ENCODE measurements around the gene NRCAM. TPM values are rescaled to one million over a fixed set of nuclear protein-coding genes. Genes with fewer than 3 reads are reported as not detected.

NRCAM gene
- polyA plus RNA-seq, 2 of the 4 experiments (the other 2 are of a cell fraction), result 129 to 210 TPM

- TF ChIP-seq GATA3 (IDR thresholded peaks at IDR 0.05; ENCODE audit: borderline replicate concordance), result peak; percentile 46; the same call in 1 of the 2 replicates
- TF ChIP-seq FOSL2 (IDR thresholded peaks at IDR 0.05), result peak; percentile 18; the same call in 1 of the 2 replicates
- TF ChIP-seq FOSL2 (CRISPR knock-in tag; IDR thresholded peaks at IDR 0.05), result peak; percentile 79
- no peak for TF ChIP-seq ZC3H11A (IDR thresholded peaks at IDR 0.05)
- peak in 1 of 2 experiments; percentile 38; a peak in 1 of 5 replicates for TF ChIP-seq JUN (IDR thresholded peaks at IDR 0.05)
- TF ChIP-seq EHF (CRISPR knock-in tag; IDR thresholded peaks at IDR 0.05), result no peak
- peak; percentile 37 to 46; a peak in 2 of 5 replicates for TF ChIP-seq EP300 (IDR thresholded peaks at IDR 0.05)
- TF ChIP-seq, protein P1, sequence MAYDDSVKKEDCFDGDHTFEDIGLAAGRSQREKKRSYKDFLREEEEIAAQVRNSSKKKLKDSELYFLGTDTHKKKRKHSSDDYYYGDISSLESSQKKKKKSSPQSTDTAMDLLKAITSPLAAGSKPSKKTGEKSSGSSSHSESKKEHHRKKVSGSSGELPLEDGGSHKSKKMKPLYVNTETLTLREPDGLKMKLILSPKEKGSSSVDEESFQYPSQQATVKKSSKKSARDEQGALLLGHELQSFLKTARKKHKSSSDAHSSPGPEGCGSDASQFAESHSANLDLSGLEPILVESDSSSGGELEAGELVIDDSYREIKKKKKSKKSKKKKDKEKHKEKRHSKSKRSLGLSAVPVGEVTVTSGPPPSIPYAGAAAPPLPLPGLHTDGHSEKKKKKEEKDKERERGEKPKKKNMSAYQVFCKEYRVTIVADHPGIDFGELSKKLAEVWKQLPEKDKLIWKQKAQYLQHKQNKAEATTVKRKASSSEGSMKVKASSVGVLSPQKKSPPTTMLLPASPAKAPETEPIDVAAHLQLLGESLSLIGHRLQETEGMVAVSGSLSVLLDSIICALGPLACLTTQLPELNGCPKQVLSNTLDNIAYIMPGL (CRISPR knock-in tag; IDR thresholded peaks at IDR 0.05; ENCODE audit: borderline replicate concordance), result no peak
- TF ChIP-seq JUNB (IDR thresholded peaks at IDR 0.05), result peak; percentile 61
- no peak for TF ChIP-seq HOXA7 (CRISPR knock-in tag; IDR thresholded peaks at IDR 0.05)
- no peak for TF ChIP-seq MYC (IDR thresholded peaks at IDR 0.05; ENCODE audit: borderline replicate concordance, low read length)
- no peak for TF ChIP-seq KDM5A (IDR thresholded peaks at IDR 0.05)
- TF ChIP-seq HDAC2 (IDR thresholded peaks at IDR 0.05), result no peak
- TF ChIP-seq MAFK (IDR thresholded peaks at IDR 0.05; ENCODE audit: partially characterized antibody), result peak; percentile 5
- TF ChIP-seq ELK1 (IDR thresholded peaks at IDR 0.05; ENCODE audit: low read depth, low read length), result no peak
- 0 out of 4 replicates have a peak, but pooled peaks of 1 of the 2 experiments have one; percentile 36 for TF ChIP-seq CEBPB (IDR thresholded peaks at IDR 0.05)
- peak; percentile 38; the same call in 2 of the 3 replicates for TF ChIP-seq SMC3 (IDR thresholded peaks at IDR 0.05)
- no peak for TF ChIP-seq PHF8 (IDR thresholded peaks at IDR 0.05; ENCODE audit: borderline replicate concordance, low read depth)
- no peak for TF ChIP-seq E2F6 (IDR thresholded peaks at IDR 0.05; ENCODE audit: borderline replicate concordance, low read depth)
- TF ChIP-seq RAD21 (conservative IDR thresholded peaks at IDR 0.05 in 1 of 2, IDR thresholded peaks at IDR 0.05 in 1 of 2), result peak; percentile 8 to 37; a peak in 2 of 5 replicates
- Histone ChIP-seq H3K4me3 (no peak overlapping the region), H3K4me1 (peaks cover 32% of the 10 kb centered on the region), H3K9me3 (peaks cover 15% of the 10 kb centered on the region; the same call in 2 of the 3 replicates), H3K27ac (peak overlapping the region; percentile 54 to 69), H3K4me2 (peak overlapping the region; percentile 63)
- 3% methylated on average over 4 of the region's 4 CpGs for WGBS (ENCODE audit: missing lambda C conversion rate)
- DNase-seq (ENCODE audit: low read depth in 1 of 2, low spot score in 1 of 2) (peak; percentile 29 to 89), ATAC-seq (peak; percentile 100), FAIRE-seq (no peak)
- ChIA-PET CTCF (interaction anchor here (1.2 to 1.8 kb wide), 5 partner anchors 16 to 177 kb away, joined by 3 to 8 read pairs (median 4); no protein-coding TSS in a partner anchor), POLR2A (interaction anchor here (1.3 kb wide), 1 partner anchor 60 kb away, joined by 3 read pairs; no protein-coding TSS in a partner anchor)
Measured at GRCh38 chr7:108358553-108358952, 97.7 kb downstream of the NRCAM start.

DNA sequence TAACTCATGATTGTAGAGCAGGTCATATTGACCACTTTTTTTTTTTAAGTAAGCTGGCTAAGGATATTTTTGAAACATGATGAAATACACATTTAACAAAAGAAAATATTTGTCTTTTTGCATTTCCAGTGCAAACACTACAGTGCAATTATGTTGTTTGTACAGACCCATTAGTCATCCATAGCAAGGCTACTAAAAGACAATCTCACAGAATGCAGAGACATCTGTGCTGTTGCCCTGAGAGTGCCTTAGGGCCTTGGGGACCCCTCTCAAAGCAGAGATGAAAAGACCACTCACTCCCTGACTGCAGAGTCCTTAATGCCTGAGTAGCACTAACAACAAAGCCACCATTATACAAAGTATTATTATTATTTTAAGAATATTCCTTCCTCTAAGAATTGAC, 104.5 kb downstream of the NRCAM start:
- Histone ChIP-seq H3K4me2 (peak overlapping the region; percentile 74), H3K4me1 (peaks cover 61% of the 10 kb centered on the region), H3K9me3 (no peaks in the 10 kb centered on the region), H3K4me3 (peak overlapping the region; percentile 2; the same call in 1 of the 3 replicates), H3K27ac (peak overlapping the region; percentile 61 to 69)
- peak; percentile 39 for FAIRE-seq
- TF ChIP-seq TP53 (CRISPR knock-in tag; IDR thresholded peaks at IDR 0.05) (no peak), JUNB (IDR thresholded peaks at IDR 0.05) (peak; percentile 91), HOXA7 (CRISPR knock-in tag; IDR thresholded peaks at IDR 0.05) (0 out of 2 replicates have a peak, but pooled peaks have one; percentile 14), HES2 (IDR thresholded peaks at IDR 0.05) (no peak), NFE2L2 (conservative IDR thresholded peaks at IDR 0.05; ENCODE audit: low read length) (no peak), MYC (IDR thresholded peaks at IDR 0.05; ENCODE audit: borderline replicate concordance, low read length) (no peak), FOSL2 (IDR thresholded peaks at IDR 0.05) (peak; percentile 77), FOSL2 (CRISPR knock-in tag; IDR thresholded peaks at IDR 0.05) (peak; percentile 89), JUN (IDR thresholded peaks at IDR 0.05) (peak; percentile 34 to 75; a peak in 2 of 5 replicates), SMC3 (IDR thresholded peaks at IDR 0.05) (peak; percentile 37; the same call in 1 of the 3 replicates), FOXS1 (CRISPR knock-in tag; IDR thresholded peaks at IDR 0.05) (peak; percentile 72; the same call in 1 of the 2 replicates), RNF2 (IDR thresholded peaks at IDR 0.05; ENCODE audit: borderline replicate concordance, low read depth) (no peak), POLR2A (IDR thresholded peaks at IDR 0.05; ENCODE audit: low read length) (no peak), HOXB13 (CRISPR knock-in tag; IDR thresholded peaks at IDR 0.05; ENCODE audit: low read depth) (no peak), CEBPB (IDR thresholded peaks at IDR 0.05) (peak; percentile 47 to 74; a peak in 3 of 4 replicates), HEYL (CRISPR knock-in tag; IDR thresholded peaks at IDR 0.05) (no peak), GATA3 (IDR thresholded peaks at IDR 0.05; ENCODE audit: borderline replicate concordance) (peak; percentile 78), PHF8 (IDR thresholded peaks at IDR 0.05; ENCODE audit: borderline replicate concordance, low read depth) (no peak), RAD21 (conservative IDR thresholded peaks at IDR 0.05 in 1 of 2, IDR thresholded peaks at IDR 0.05 in 1 of 2) (0 out of 5 replicates have a peak, but pooled peaks of 1 of the 2 experiments have one; percentile 38), SREBF2 (IDR thresholded peaks at IDR 0.05) (no peak), EP300 (IDR thresholded peaks at IDR 0.05) (peak; percentile 53 to 54; a peak in 2 of 5 replicates), KDM1A (IDR thresholded peaks at IDR 0.05; ENCODE audit: low read depth) (no peak), NR3C1 (IDR thresholded peaks at IDR 0.05) (no peak)
- TF ChIP-seq, protein P2, sequence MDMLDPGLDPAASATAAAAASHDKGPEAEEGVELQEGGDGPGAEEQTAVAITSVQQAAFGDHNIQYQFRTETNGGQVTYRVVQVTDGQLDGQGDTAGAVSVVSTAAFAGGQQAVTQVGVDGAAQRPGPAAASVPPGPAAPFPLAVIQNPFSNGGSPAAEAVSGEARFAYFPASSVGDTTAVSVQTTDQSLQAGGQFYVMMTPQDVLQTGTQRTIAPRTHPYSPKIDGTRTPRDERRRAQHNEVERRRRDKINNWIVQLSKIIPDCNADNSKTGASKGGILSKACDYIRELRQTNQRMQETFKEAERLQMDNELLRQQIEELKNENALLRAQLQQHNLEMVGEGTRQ (IDR thresholded peaks at IDR 0.05), result no peak
- ChIA-PET POLR2A (interaction anchor here (1.2 kb wide), 1 partner anchor 104 kb away, joined by 4 read pairs; the partner anchor contains the start of gene NRCAM), CTCF (no interaction called here)
- peak; percentile 55 to 57 for DNase-seq (ENCODE audit: low read depth in 1 of 2, low spot score in 1 of 2)
- ATAC-seq, result peak; percentile 82 to 85
